HG03354 (cell line): ENCODE measurements around the gene MYO1H.

Experiments used
- ATAC-seq: cut with Tn5 transposase; IDR thresholded peaks from one replicate; pipeline ENCODE4 v1.9.1; 2021; ENCODE audit warnings: mild to moderate bottlenecking; ENCODE audit not compliant: unreplicated experiment, poor library complexity, severe bottlenecking

MYO1H gene

GRCh38 chr12:109343677-109344076 lies 4.0 kb upstream of the MYO1H start:
- no peak for ATAC-seq

- ATAC-seq: no peak
Observed at GRCh38 chr12:109345428-109345827, 2.3 kb upstream of the MYO1H start.

GRCh38 chr12:109346920-109347319 lies 780 bp upstream of the MYO1H start:
- no peak for ATAC-seq

GRCh38 chr12:109352184-109352583 lies 4.5 kb downstream of the MYO1H start:
- no peak for ATAC-seq

GRCh38 chr12:109356577-109356976 lies 8.9 kb downstream of the MYO1H start:
- ATAC-seq: no peak

- no peak for ATAC-seq
Observed at GRCh38 chr12:109357032-109357431, 9.3 kb downstream of the MYO1H start.

GRCh38 chr12:109358154-109358869 lies 10.6 kb downstream of the MYO1H start:
- ATAC-seq: no peak

- ATAC-seq: no peak
Observed at GRCh38 chr12:109359131-109359690, 11.5 kb downstream of the MYO1H start.

- ATAC-seq: no peak
Observed at GRCh38 chr12:109369831-109370230, 22.1 kb downstream of the MYO1H start.

- ATAC-seq: no peak
Observed at GRCh38 chr12:109377139-109377685, 29.5 kb downstream of the MYO1H start.

GRCh38 chr12:109378569-109378968 lies 30.9 kb downstream of the MYO1H start:
- no peak for ATAC-seq

GRCh38 chr12:109382031-109382430 lies 34.3 kb downstream of the MYO1H start:
- no peak for ATAC-seq

GRCh38 chr12:109383240-109383639 lies 35.5 kb downstream of the MYO1H start:
- ATAC-seq: no peak

- no peak for ATAC-seq
Observed at GRCh38 chr12:109385339-109386058, 37.8 kb downstream of the MYO1H start.

- no peak for ATAC-seq
Observed at GRCh38 chr12:109386059-109386433, 38.3 kb downstream of the MYO1H start.

- ATAC-seq: no peak
Observed at GRCh38 chr12:109387425-109388166, 39.9 kb downstream of the MYO1H start.

GRCh38 chr12:109388167-109388563 lies 40.5 kb downstream of the MYO1H start:
- no peak for ATAC-seq

- ATAC-seq: no peak
Observed at GRCh38 chr12:109389146-109389545, 41.4 kb downstream of the MYO1H start.

- ATAC-seq: no peak
Observed at GRCh38 chr12:109393437-109394345, 46.0 kb downstream of the MYO1H start.
